Stimulated activated CD8-positive, alpha-beta memory T cell treated with anti-CD3 and anti-CD28 coated beads, Interleukin-15, amount 100 ng/mL, for 4 hours (primary cell): ENCODE results near the gene CDH6.

Source experiments
- DNase-seq, 2 donors: peaks; one replicate each; pipeline ENCODE4 v3.0.0-alpha.2; 2020; ENCODE audit warnings: low read depth in 2 of 2

CDH6 gene

GRCh38 chr5:31250201-31250600 is 56.7 kb downstream of the CDH6 start:
- DNase-seq: no peak

DNA sequence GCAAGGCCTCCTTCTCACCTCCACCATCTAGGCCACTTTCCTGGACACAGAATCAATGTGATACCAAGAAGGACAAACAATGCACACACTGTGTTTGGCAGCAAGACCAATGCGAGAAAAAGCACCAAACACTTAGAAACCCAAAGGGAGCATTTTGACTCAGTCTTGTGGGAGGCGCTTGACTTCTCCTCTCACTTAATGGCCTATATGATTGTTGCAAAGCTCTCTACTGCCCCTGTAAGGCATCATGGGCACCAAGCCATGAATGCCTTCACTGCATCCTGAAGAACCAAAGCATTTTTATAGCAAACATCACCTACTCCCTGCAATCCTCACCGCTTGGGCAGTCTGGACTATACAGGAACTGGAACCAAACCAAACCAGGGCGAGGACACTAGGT is 57.5 kb downstream of the CDH6 start:
- no peak for DNase-seq

DNA sequence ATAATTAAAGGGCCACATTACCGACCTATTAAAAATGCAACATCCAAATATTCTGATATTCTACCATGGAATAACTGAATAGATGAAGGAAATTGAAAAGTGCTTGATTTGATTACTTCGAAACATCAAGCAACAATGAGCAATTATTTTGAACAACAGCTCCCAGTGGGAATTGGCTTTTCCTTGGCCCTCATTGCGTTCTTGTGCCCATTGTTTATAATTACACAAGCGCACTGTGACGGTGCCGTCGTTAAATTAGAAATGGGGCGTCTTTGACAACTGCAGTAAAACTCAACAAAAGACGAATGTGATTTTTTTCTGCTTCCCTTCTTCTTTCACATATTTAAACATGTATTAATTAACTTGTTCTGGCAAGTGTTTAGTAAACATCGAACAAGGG is 61.6 kb downstream of the CDH6 start:
- no peak for DNase-seq

GRCh38 chr5:31268256-31268655 is 74.8 kb downstream of the CDH6 start:
- DNase-seq: no peak

DNA sequence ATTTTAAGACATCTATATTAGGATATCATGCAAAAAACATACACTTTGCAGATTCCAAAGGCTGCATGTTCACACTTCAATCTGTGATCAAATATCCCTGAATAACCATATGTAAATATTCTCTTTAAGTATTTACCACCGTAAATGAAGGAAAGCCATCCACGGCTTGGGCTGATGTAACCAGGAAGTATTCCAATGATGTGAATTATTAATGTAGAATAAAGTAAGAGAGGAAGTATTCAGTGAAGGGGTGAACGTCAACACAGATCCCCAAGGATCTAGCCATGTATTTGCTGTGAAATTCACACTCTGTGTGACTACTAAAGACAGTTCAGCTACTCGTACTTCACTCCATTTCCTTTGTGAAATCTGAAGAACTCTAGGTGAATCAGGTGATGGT is 75.2 kb downstream of the CDH6 start:
- no peak for DNase-seq

GRCh38 chr5:31269259-31269658 is 75.8 kb downstream of the CDH6 start:
- DNase-seq: no peak

DNA sequence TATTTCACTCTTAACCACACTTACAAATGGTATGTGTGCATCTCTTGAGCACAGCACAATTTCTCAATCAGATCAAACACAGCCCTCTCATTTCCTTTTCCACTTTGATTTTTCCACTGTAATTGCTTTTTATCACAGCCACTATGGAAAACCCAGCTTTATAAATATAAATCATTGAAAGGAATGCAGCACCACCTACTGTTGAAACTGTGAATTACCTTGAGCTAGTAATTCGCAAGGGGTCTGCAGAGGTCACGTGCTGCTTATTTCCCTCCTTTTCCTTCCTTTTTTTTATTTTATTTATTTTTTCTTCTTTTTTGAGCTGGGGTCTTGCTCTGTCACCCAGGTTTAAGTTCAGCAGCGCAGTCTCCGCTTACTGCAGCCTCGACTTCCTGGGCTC is 76.9 kb downstream of the CDH6 start:
- no peak for DNase-seq

DNA sequence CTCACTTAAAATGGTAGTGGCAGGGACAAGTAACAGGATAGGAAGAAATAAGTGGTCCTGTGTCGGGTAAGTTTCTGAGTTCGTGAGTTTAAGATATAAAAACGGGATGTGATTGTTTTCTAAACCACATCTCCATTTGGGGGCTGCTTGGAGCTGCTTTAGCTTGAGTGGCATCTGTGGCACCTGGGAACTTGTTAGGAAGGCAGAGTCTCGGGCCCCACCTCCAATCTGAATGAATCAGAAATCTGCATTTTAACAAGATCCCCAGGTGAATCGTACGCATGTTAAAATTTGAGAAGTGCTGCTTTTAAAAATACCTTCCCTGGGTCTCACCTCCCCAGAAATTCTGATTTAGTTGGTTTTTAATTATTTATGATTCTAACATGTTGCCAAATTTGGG is 78.1 kb downstream of the CDH6 start:
- DNase-seq: no peak

GRCh38 chr5:31273161-31273560 is 79.7 kb downstream of the CDH6 start:
- no peak for DNase-seq

DNA sequence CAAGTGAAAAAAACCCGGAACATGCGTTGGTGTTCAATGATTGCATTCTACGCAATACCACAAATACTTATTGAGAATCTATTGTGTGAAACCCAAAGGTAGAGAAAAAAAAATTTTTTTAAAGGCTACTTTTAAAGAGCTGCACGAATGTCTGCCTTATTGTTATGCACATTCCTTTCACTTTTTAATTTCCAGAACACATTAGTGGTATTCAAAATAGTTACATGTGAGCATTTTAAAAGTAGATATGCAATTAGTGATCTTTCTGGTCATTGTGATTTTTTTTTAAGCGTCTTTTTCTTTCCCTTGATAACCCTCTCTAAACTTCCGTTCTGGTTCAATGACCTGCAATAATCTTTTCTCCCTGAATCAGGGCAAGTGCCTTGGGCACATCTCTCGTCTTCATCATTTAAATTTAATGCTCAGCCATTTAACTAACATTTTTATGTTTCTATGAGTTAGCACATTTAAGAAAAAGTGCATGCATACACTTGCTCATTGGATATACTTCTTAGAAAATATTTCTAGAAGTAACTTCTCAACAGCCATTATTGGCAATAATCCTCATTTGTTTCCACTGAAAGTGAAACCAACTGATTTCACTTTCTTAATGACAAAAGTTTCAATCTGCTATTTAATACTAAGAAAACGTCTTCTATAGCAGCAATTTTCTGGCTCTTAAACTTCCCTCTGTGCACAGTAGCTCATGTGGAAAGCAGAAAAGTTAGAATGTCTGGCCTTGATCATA is 80.3 kb downstream of the CDH6 start:
- DNase-seq: no peak

- no peak for DNase-seq
Measured at GRCh38 chr5:31280210-31280609, 86.7 kb downstream of the CDH6 start.

- no peak for DNase-seq
Measured at GRCh38 chr5:31283326-31283725, 89.8 kb downstream of the CDH6 start.

DNA sequence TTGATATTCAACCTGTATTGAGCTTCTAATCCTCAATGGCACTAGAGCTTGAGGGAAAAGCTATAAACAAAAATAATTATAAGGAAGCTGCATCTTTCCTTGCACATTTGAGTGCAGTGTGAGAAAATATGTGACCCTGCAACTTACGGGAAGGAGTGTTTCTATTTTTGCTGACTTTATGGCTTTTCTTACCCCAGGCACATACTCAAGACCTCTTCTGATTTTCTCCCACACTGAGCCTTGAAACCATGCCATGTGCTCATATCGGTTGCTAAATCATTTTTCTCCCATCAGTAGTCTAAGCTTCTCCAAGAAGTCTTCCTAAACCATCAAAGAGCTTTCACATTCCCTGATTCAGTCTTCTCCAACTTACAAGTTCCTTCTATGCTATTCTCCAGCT is 91.5 kb downstream of the CDH6 start:
- DNase-seq: no peak

DNA sequence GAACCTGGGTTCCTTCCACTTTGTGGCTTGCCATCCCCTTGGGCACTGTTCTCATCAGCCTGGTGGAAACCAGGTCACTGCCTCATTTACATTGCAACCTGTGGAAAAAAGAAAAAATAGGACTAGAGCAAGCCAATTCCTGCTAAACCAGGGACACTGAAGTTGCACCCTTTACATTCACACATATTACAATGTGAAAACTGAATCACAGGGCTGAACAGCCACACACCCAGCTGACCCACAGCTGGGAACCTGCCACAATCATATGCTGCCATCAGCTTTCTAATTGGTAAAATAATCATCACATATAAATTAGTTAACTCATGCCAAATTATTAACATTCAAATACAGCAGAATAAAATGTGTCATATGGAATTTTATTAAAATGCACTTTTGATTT is 94.5 kb downstream of the CDH6 start:
- no peak for DNase-seq

- no peak for DNase-seq
Measured at GRCh38 chr5:31289429-31289828, 95.9 kb downstream of the CDH6 start.

GRCh38 chr5:31291323-31291854 is 97.9 kb downstream of the CDH6 start:
- DNase-seq: no peak

DNA sequence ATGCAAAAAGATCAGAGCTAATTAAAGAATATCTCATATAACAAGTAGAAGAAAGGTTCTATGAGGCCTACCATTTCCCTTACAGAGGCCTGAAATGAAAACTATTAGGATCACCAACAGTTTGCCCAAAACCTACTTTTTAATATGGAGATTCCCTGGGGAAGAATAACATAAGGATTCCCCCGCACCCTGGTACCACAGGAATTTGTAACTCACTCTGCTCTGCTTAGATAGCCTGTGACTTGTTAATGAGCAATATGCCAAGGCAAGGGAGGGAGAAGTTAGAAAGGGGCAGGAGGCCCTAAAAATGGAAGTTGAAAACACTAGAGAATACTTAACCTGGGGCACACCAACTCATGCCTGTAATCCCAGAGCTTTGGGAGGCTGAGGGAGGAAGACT is 107.0 kb downstream of the CDH6 start:
- DNase-seq: no peak

GRCh38 chr5:31301833-31302232 is 108.3 kb downstream of the CDH6 start:
- no peak for DNase-seq

GRCh38 chr5:31303688-31304087 is 110.2 kb downstream of the CDH6 start:
- no peak for DNase-seq

DNA sequence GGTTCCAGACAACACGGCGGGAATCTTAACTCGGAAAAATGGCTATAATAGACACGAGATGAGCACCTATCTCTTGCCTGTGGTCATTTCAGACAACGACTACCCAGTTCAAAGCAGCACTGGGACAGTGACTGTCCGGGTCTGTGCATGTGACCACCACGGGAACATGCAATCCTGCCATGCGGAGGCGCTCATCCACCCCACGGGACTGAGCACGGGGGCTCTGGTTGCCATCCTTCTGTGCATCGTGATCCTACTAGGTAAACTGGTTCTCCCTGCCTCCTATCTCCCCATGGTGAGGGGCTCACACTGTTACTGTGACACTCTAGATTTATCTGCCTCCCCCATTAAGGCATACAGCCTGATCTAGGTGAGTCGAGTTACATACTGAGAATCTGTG is 124.2 kb downstream of the CDH6 start:
- no peak for DNase-seq

GRCh38 chr5:31319335-31319734 is 125.8 kb downstream of the CDH6 start:
- DNase-seq: no peak

DNA sequence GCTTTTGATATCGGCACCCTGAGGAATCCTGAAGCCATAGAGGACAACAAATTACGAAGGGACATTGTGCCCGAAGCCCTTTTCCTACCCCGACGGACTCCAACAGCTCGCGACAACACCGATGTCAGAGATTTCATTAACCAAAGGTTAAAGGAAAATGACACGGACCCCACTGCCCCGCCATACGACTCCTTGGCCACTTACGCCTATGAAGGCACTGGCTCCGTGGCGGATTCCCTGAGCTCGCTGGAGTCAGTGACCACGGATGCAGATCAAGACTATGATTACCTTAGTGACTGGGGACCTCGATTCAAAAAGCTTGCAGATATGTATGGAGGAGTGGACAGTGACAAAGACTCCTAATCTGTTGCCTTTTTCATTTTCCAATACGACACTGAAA is 129.5 kb downstream of the CDH6 start:
- DNase-seq: no peak

DNA sequence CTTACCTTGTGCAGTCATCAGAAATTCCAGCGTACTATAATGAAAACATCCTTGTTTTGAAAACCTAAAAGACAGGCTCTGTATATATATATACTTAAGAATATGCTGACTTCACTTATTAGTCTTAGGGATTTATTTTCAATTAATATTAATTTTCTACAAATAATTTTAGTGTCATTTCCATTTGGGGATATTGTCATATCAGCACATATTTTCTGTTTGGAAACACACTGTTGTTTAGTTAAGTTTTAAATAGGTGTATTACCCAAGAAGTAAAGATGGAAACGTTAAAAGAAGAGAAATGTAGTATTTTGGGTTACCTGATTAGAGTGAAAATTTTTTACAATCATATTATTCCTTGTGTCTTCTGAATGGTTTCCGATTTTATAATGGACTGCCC is 131.4 kb downstream of the CDH6 start:
- DNase-seq: no peak
